ENCODE results near the gene KCNC1. TPM values are rescaled to one million over a fixed set of nuclear protein-coding genes. Genes with fewer than 3 reads are reported as not detected.

The KCNC1 gene
- total RNA-seq, 2 donors from 2014 or later, result not detected

GRCh38 chr11:17716807-17717206 lies 17.8 kb upstream of the KCNC1 start:
- no peak for TF ChIP-seq CTCF (IDR thresholded peaks at IDR 0.05)
- no peak for DNase-seq (ENCODE audit: low spot score)
- Histone ChIP-seq H3K36me3 (no peaks in the 10 kb centered on the region), H3K9me3 (no peaks in the 10 kb centered on the region), H3K4me1 (ENCODE audit: control insufficient read depth in 1 of 2, low read depth in 2 of 2) (peaks cover 6 to 18% of the 10 kb centered on the region in 2 donors), H3K27me3 (replicated peaks; ENCODE audit: insufficient read depth) (no peaks in the 10 kb centered on the region), H3K27ac (no peak overlapping the region), H3K4me3 (no peak overlapping the region)
- ATAC-seq (ENCODE audit: insufficient number of reproducible peaks, low FRiP score, low read depth), result no peak

- ATAC-seq (ENCODE audit: insufficient number of reproducible peaks, low FRiP score, low read depth) (no peak), DNase-seq (ENCODE audit: low spot score) (no peak)
- no peaks in the 10 kb centered on the region for H3K9me3 ChIP-seq
- no peaks in the 10 kb centered on the region for H3K27me3 ChIP-seq (replicated peaks; ENCODE audit: insufficient read depth)
- H3K4me3 ChIP-seq, result no peak overlapping the region
- TF ChIP-seq CTCF (IDR thresholded peaks at IDR 0.05), result no peak
- no peaks in the 10 kb centered on the region for H3K36me3 ChIP-seq
- H3K4me1 ChIP-seq (ENCODE audit: control insufficient read depth in 1 of 2, low read depth in 2 of 2), result peaks cover 6 to 19% of the 10 kb centered on the region in 2 donors
- H3K27ac ChIP-seq, result no peak overlapping the region
These were observed 16.6 kb upstream of the KCNC1 start for GRCh38 chr11:17718015-17718414.

GRCh38 chr11:17718510-17718962 lies 16.0 kb upstream of the KCNC1 start:
- Histone ChIP-seq H3K27me3 (replicated peaks; ENCODE audit: insufficient read depth) (no peaks in the 10 kb centered on the region), H3K4me3 (no peak overlapping the region), H3K27ac (no peak overlapping the region), H3K9me3 (no peaks in the 10 kb centered on the region), H3K4me1 (ENCODE audit: control insufficient read depth in 1 of 2, low read depth in 2 of 2) (peaks cover 6 to 19% of the 10 kb centered on the region in 2 donors), H3K36me3 (no peaks in the 10 kb centered on the region)
- no peak for TF ChIP-seq CTCF (IDR thresholded peaks at IDR 0.05)
- no peak for ATAC-seq (ENCODE audit: insufficient number of reproducible peaks, low FRiP score, low read depth)
- DNase-seq (ENCODE audit: low spot score), result no peak

- Histone ChIP-seq H3K27ac (no peak within 1 kb of the TSS), H3K9me3 (no peaks in the 10 kb centered on the region), H3K4me3 (no peak within 1 kb of the TSS), H3K36me3 (no peaks in the 10 kb centered on the region), H3K4me1 (ENCODE audit: control insufficient read depth in 1 of 2, low read depth in 2 of 2) (peaks cover 6 to 19% of the 10 kb centered on the region in 2 donors), H3K27me3 (replicated peaks; ENCODE audit: insufficient read depth) (no peaks in the 10 kb centered on the region)
- no peak for DNase-seq (ENCODE audit: low spot score)
- no peak for TF ChIP-seq CTCF (IDR thresholded peaks at IDR 0.05)
- ATAC-seq (ENCODE audit: insufficient number of reproducible peaks, low FRiP score, low read depth), result no peak
These were observed 15.3 kb upstream of the KCNC1 start, which contains the start of gene MYOD1 for GRCh38 chr11:17719028-17719937. Gene MYOD1, plus strand, starts transcription at chr11:17719571. Its CDS starts 212 bp downstream, at chr11:17719783.

GRCh38 chr11:17719938-17720795 lies 14.4 kb upstream of the KCNC1 start:
- H3K4me1 ChIP-seq (ENCODE audit: control insufficient read depth in 1 of 2, low read depth in 2 of 2), result peaks cover 6 to 19% of the 10 kb centered on the region in 2 donors
- TF ChIP-seq CTCF (IDR thresholded peaks at IDR 0.05), result no peak
- H3K36me3 ChIP-seq, result no peaks in the 10 kb centered on the region
- no peaks in the 10 kb centered on the region for H3K9me3 ChIP-seq
- no peak overlapping the region for H3K4me3 ChIP-seq
- H3K27ac ChIP-seq, result no peak overlapping the region
- ATAC-seq (ENCODE audit: insufficient number of reproducible peaks, low FRiP score, low read depth) (no peak), DNase-seq (ENCODE audit: low spot score) (no peak)
- H3K27me3 ChIP-seq (replicated peaks; ENCODE audit: insufficient read depth), result no peaks in the 10 kb centered on the region

Data from thoracic aorta (tissue), 2 donors.